ENCODE measurements around the gene ELP5. TPM values are rescaled to one million over a fixed set of nuclear protein-coding genes. Genes with fewer than 3 reads are reported as not detected.
A peak's percentile ranks its signal among the peaks of the same experiment; 100 is the strongest.

ELP5 gene
- total and polyA plus RNA-seq, 7 donors = 28.4 to 70.9 (median 34.3) TPM

- Histone ChIP-seq H3K9me3 (no peaks in the 10 kb centered on the region), H3K4me1 (peaks cover 0 to 43% (median 35%) of the 10 kb centered on the region in 4 donors), H3K27ac (peak overlapping the region; percentile 97 to 99 (median 98)), H3K36me3 (peaks cover 8 to 30% (median 28%) of the 10 kb centered on the region in 4 donors), H3K4me3 (peak overlapping the region; percentile 79 to 99 (median 88)), H3K27me3 (no peaks in the 10 kb centered on the region)
- TF ChIP-seq CTCF (IDR thresholded peaks at IDR 0.05) (no peak), POLR2AphosphoS5 (IDR thresholded peaks at IDR 0.05) (no peak), EP300 (IDR thresholded peaks at IDR 0.05) (no peak), POLR2A (IDR thresholded peaks at IDR 0.05) (no peak)
- DNase-seq = no peak
- intact Hi-C loops (cut with DNase I) = loop anchor here (2.0 to 10.0 kb wide), 2 partner anchors 46 to 314 kb away; partner anchors contain the start of gene SENP3
- 1% methylated on average over 55 of the region's 55 CpGs for WGBS, 2 donors
Observed at GRCh38 chr17:7250695-7251627, 1.1 kb upstream of the ELP5 start.

GRCh38 chr17:7251661-7252175, 297 bp upstream of the ELP5 start, which contains the start of gene CTDNEP1:
CTDNEP1 (minus strand) TSS chr17:7251734; CDS start chr17:7251296, 438 bp downstream.
- WGBS, 2 donors = 0 to 1% methylated on average over 41 of the region's 41 CpGs
- no peaks in the 10 kb centered on the region for H3K27me3 ChIP-seq
- no peaks in the 10 kb centered on the region for H3K9me3 ChIP-seq
- intact Hi-C loops (cut with DNase I) = loop anchor here (2.0 to 10.0 kb wide), 3 partner anchors 29 to 313 kb away; partner anchors contain the start of genes SENP3 and SLC2A4
- peaks cover 5 to 30% (median 22%) of the 10 kb centered on the region in 4 donors for H3K36me3 ChIP-seq
- H3K4me1 ChIP-seq = peaks cover 0 to 43% (median 35%) of the 10 kb centered on the region in 4 donors
- H3K4me3 ChIP-seq = peak within 1 kb of the TSS; percentile 79 to 99 (median 88)
- peak in 1 of 2 donors; percentile 51 for TF ChIP-seq POLR2A (IDR thresholded peaks at IDR 0.05)
- no peak for TF ChIP-seq CTCF (IDR thresholded peaks at IDR 0.05)
- TF ChIP-seq POLR2AphosphoS5 (IDR thresholded peaks at IDR 0.05) = peak; percentile 46 to 80 (median 71)
- TF ChIP-seq EP300 (IDR thresholded peaks at IDR 0.05) = peak in 1 of 4 donors; percentile 16
- H3K27ac ChIP-seq = peak within 1 kb of the TSS; percentile 97 to 99 (median 98)
- peak; percentile 99 for DNase-seq

- H3K27ac ChIP-seq = peak overlapping the region; percentile 97 to 99 (median 98)
- intact Hi-C loops (cut with DNase I) = loop anchor here (2.0 to 10.0 kb wide), 2 partner anchors 28 to 312 kb away; partner anchors contain the start of genes SENP3 and SLC2A4
- H3K36me3 ChIP-seq = peaks cover 5 to 41% (median 28%) of the 10 kb centered on the region in 4 donors
- peak overlapping the region; percentile 79 to 99 (median 88) for H3K4me3 ChIP-seq
- H3K27me3 ChIP-seq = no peaks in the 10 kb centered on the region
- WGBS, 2 donors = 34 to 77% methylated on average over 5 of the region's 5 CpGs
- TF ChIP-seq POLR2AphosphoS5 (IDR thresholded peaks at IDR 0.05) = no peak
- TF ChIP-seq CTCF (IDR thresholded peaks at IDR 0.05) = no peak
- TF ChIP-seq POLR2A (IDR thresholded peaks at IDR 0.05) = no peak
- TF ChIP-seq EP300 (IDR thresholded peaks at IDR 0.05) = no peak
- peaks cover 0 to 43% (median 35%) of the 10 kb centered on the region in 4 donors for H3K4me1 ChIP-seq
- H3K9me3 ChIP-seq = no peaks in the 10 kb centered on the region
- no peak for DNase-seq
Observed at GRCh38 chr17:7253082-7253481, 1.1 kb downstream of the ELP5 start.

GRCh38 chr17:7254511-7254910, 2.5 kb downstream of the ELP5 start:
- WGBS, 2 donors = 76 to 91% methylated on average over 4 of the region's 4 CpGs

More at GRCh38 chr17:7254511-7254910, 2.5 kb downstream of the ELP5 start:
- DNase-seq = no peak
- Histone ChIP-seq H3K27ac (no peak overlapping the region), H3K9me3 (no peaks in the 10 kb centered on the region), H3K27me3 (no peaks in the 10 kb centered on the region), H3K4me1 (peaks cover 0 to 29% (median 24%) of the 10 kb centered on the region in 4 donors), H3K4me3 (no peak overlapping the region), H3K36me3 (peaks cover 10 to 56% (median 34%) of the 10 kb centered on the region in 4 donors)
- intact Hi-C loops (cut with DNase I) = loop anchor here (10.0 kb wide), 1 partner anchor 310 kb away; the partner anchor contains the start of gene SENP3
- TF ChIP-seq POLR2A (IDR thresholded peaks at IDR 0.05) = no peak
- no peak for TF ChIP-seq POLR2AphosphoS5 (IDR thresholded peaks at IDR 0.05)
- TF ChIP-seq CTCF (IDR thresholded peaks at IDR 0.05) = no peak
- TF ChIP-seq EP300 (IDR thresholded peaks at IDR 0.05) = no peak
